Gastrocnemius medialis (tissue), 4 donors: Measurements from ENCODE around the gene ZNF407.

Experiments
- POLR2A ChIP-seq, 2 donors: fragments of 450-650 bp; IDR thresholded peaks; one replicate each; pipeline ENCODE4 v1.6.1; 2017; ENCODE audit warnings: antibody characterized with exemption in 2 of 2, mild to moderate bottlenecking in 2 of 2, moderate library complexity in 2 of 2
- TF ChIP-seq, protein P1 (sequence below), 5 experiments: fragments of 450-650 bp in 3 of 5; fragments of 200-600 bp in 2 of 5; sonication (generic) in 2 of 5; IDR thresholded peaks in 4 of 5; conservative IDR thresholded peaks in 1 of 5; 1 replicate in 4 of 5; 2 replicates in 1 of 5; pipeline ENCODE4 v1.5.1; 2016 to 2019; ENCODE audit warnings: antibody characterized with exemption in 5 of 5, mild to moderate bottlenecking in 3 of 5, moderate library complexity in 3 of 5

- no peak for TF ChIP-seq POLR2A (IDR thresholded peaks at IDR 0.05)
- TF ChIP-seq, protein P1, sequence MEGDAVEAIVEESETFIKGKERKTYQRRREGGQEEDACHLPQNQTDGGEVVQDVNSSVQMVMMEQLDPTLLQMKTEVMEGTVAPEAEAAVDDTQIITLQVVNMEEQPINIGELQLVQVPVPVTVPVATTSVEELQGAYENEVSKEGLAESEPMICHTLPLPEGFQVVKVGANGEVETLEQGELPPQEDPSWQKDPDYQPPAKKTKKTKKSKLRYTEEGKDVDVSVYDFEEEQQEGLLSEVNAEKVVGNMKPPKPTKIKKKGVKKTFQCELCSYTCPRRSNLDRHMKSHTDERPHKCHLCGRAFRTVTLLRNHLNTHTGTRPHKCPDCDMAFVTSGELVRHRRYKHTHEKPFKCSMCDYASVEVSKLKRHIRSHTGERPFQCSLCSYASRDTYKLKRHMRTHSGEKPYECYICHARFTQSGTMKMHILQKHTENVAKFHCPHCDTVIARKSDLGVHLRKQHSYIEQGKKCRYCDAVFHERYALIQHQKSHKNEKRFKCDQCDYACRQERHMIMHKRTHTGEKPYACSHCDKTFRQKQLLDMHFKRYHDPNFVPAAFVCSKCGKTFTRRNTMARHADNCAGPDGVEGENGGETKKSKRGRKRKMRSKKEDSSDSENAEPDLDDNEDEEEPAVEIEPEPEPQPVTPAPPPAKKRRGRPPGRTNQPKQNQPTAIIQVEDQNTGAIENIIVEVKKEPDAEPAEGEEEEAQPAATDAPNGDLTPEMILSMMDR (IDR thresholded peaks at IDR 0.05 in 4 of 5, conservative IDR thresholded peaks at IDR 0.05 in 1 of 5) = no peak
Measured at GRCh38 chr18:74967979-74968378, 370.3 kb downstream of the ZNF407 start.
